ENCODE results near the gene GEMIN7.
A peak's percentile ranks its signal among the peaks of the same experiment; 100 is the strongest.

DNA sequence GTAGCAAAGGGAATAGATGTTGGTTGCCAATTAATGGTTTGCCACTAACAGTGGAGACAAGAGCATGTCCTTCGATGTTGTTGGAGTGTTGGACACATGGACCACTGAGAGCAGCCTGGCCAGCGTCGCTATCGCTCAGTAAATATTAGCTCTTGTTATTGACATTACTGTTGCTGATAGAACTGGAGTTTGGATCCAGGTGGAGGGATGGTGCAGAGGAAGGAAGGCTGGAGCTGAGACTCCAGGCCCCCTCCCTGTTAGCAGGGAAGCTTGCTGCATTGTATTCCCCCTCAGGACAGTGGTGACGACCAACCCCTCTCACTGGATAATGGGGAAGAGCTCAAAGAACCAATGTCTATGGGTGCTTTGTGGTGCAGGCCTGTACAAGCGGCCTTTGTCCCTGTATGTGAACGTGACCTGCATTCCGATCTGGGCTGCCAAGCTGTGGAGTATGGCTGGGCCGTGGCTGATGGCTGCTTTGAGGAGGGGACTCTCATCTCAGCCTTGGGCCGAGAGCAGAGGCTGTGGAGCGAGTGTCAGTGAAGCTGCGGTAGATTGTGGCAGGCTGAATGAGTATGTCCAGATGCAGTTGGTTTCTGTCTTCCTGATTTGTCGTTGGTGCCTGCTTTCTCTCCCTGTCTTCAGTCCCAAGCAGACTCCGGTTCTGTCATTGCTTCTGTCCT lies 33.2 kb upstream of the GEMIN7 start:
- 0 out of 2 replicates have a peak, but pooled peaks have one; percentile 27 for TF ChIP-seq STAT6 (CRISPR knock-in tag; IDR thresholded peaks at IDR 0.05; ENCODE audit: borderline replicate concordance)
- no peak for TF ChIP-seq HNRNPLL (IDR thresholded peaks at IDR 0.05; ENCODE audit: low read depth, low read length, poor library complexity, severe bottlenecking)
- no peak for TF ChIP-seq CTCF (CRISPR knock-in tag; IDR thresholded peaks at IDR 0.05)
- TF ChIP-seq ARID5B (CRISPR knock-in tag; IDR thresholded peaks at IDR 0.05): peak; percentile 76
- TF ChIP-seq U2AF2 (IDR thresholded peaks at IDR 0.05; ENCODE audit: low read depth, low read length): no peak
- peak; percentile 49 to 69; a peak in 3 of 4 replicates for TF ChIP-seq POLR2A (IDR thresholded peaks at IDR 0.05; ENCODE audit: insufficient read depth in 1 of 2, low read depth in 2 of 2, low read length in 2 of 2)
- TF ChIP-seq ZBTB33 (CRISPR knock-in tag; IDR thresholded peaks at IDR 0.05): no peak; the same call in 1 of the 2 replicates
- TF ChIP-seq BRCA1 (CRISPR knock-in tag; IDR thresholded peaks at IDR 0.05): no peak
- peak; percentile 52; the same call in 1 of the 2 replicates for TF ChIP-seq MEIS1 (CRISPR knock-in tag; IDR thresholded peaks at IDR 0.05; ENCODE audit: borderline replicate concordance)
- TF ChIP-seq REST (IDR thresholded peaks at IDR 0.05; ENCODE audit: borderline replicate concordance in 1 of 2, low read depth in 1 of 2, low read length in 2 of 2): no peak
- TF ChIP-seq ZSCAN29 (CRISPR knock-in tag; conservative IDR thresholded peaks at IDR 0.05): peak; percentile 84; the same call in 1 of the 2 replicates
- TF ChIP-seq ZNF780A (CRISPR knock-in tag; IDR thresholded peaks at IDR 0.05): no peak
